Cardiac fibroblast (primary cell): Measurements from ENCODE around the gene DNAI1.

Experiments
- DNase-seq, 2 donors: peaks; one replicate each; pipeline versions ENCODE4 v3.0.0 to v3.0.0-alpha.2; 2010; ENCODE audit warnings: low read depth in 2 of 2
- H3K4me3 ChIP-seq, 2 donors: replicated peaks in 1 of 2; 1 replicate in 1 of 2; 2 replicates in 1 of 2; pipeline ENCODE4 v1.5.1; 2011; ENCODE audit warnings: low read depth in 2 of 2, low read length in 2 of 2, mild to moderate bottlenecking in 2 of 2, moderate library complexity in 1 of 2
- TF ChIP-seq, protein P1 (sequence below): IDR thresholded peaks from one replicate; pipeline ENCODE4 v1.5.1; 2011; ENCODE audit warnings: low read depth, mild to moderate bottlenecking, low read length, inconsistent platforms

The DNAI1 gene

DNA sequence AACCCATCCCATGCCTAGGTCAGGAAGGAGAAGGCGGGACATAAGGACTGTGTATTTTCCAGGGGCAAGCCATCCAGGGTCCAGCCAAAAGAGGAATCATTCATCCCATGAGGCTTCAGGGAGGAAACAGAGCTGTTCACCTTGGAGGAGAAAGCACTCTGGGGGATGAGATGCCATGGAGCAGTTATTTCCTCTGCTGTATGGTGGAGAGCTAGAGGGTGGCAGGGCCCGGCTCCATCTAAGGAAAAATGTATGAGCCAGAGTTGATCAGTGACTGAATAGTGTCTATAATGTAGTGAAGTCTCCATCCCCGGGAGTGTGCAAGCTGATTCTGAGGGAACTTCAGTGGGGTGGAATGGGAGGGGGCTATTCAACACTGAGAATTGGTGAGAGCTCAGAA lies 56.2 kb downstream of the DNAI1 start:
- TF ChIP-seq, protein P1, sequence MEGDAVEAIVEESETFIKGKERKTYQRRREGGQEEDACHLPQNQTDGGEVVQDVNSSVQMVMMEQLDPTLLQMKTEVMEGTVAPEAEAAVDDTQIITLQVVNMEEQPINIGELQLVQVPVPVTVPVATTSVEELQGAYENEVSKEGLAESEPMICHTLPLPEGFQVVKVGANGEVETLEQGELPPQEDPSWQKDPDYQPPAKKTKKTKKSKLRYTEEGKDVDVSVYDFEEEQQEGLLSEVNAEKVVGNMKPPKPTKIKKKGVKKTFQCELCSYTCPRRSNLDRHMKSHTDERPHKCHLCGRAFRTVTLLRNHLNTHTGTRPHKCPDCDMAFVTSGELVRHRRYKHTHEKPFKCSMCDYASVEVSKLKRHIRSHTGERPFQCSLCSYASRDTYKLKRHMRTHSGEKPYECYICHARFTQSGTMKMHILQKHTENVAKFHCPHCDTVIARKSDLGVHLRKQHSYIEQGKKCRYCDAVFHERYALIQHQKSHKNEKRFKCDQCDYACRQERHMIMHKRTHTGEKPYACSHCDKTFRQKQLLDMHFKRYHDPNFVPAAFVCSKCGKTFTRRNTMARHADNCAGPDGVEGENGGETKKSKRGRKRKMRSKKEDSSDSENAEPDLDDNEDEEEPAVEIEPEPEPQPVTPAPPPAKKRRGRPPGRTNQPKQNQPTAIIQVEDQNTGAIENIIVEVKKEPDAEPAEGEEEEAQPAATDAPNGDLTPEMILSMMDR: no peak
- DNase-seq: no peak
- no peak overlapping the region for H3K4me3 ChIP-seq

DNA sequence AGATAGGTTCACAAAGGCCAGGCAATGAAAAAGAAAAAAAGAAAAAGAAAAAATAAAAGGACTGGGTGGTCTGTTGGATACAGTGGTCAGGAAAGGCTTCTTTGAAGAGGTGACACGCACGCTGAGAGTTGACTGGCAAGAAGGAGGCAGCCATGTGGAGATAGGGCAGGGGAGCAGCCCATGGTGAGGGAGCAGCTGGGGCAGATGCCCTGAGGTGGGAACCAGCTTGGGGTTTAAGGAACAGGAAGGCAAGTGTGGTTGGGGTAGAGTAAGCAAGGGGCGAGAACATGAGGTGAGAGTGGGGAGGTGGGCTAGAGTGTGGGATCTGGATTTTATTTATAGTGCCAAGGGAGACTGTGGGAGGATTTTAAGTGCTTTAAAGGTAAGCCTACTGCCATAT lies 57.4 kb downstream of the DNAI1 start:
- DNase-seq: no peak

DNA sequence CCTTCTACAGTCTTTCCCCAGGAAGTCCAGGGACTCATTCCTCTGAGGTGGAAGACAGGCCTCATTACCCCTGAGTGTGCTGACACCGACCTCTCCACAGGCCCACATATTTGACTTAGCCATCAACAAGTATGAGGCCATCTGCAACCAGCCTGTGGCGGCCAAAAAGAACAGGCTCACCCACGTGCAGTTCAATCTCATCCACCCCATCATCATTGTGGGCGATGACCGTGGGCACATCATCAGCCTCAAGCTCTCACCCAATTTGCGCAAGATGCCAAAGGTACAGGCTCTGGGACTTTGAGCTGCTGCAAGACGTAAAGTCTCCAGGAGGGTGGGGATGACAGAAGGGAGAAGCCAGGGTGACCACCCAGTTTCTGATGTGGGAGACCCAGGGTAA lies 58.6 kb downstream of the DNAI1 start:
- TF ChIP-seq, protein P1: no peak
- H3K4me3 ChIP-seq: no peak overlapping the region
- DNase-seq: no peak

More for the DNA sequence above, 57.4 kb downstream of the DNAI1 start:
- no peak overlapping the region for H3K4me3 ChIP-seq
- TF ChIP-seq, protein P1: no peak

DNA sequence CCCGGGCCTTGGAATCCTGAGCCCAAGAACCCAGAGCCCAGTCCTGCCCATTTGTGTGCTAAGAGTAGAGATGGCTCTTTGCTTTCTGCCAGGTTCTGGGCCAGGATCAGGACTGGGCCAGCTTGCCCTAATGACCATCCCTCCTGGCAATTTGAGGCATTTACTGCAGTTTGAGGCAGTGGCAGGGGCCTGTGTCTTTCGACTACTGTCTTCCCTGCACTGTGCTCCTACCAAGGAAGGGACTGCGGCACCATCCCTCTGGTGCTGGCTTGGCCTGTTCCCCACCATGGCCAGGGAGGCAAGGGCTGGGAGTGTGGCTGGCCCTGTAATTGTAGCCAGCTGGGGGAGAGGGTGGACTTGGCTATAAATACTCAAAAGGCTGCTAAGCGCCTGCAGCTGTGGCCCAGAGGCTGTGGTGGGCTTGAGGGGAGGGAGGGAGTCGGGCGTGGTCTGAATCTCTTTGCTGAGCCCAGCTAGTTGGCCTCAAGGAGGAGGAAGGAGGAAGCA lies 59.6 kb downstream of the DNAI1 start:
- no peak for DNase-seq
- TF ChIP-seq, protein P1: no peak
- no peak overlapping the region for H3K4me3 ChIP-seq

DNA sequence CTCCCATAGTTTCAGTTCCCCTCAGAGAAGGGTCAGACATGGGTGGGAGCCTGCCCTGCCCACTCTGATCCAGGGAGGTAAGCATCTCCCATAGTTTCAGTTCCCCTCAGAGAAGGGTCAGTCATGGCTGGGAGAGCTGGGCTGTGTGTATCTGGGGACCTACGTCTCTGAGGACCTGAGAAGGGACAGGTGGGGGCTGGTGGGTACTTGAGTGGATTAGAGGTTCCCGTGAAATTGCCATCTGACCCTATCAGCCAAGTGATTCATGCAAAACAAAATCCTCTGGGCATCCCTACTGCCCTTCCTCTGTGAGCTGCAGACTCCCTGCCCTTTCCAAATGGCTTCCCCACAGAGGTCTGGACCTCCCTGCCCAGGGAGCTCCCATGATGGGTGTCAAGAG lies 60.3 kb downstream of the DNAI1 start:
- TF ChIP-seq, protein P1: no peak
- no peak for DNase-seq
- no peak overlapping the region for H3K4me3 ChIP-seq

DNA sequence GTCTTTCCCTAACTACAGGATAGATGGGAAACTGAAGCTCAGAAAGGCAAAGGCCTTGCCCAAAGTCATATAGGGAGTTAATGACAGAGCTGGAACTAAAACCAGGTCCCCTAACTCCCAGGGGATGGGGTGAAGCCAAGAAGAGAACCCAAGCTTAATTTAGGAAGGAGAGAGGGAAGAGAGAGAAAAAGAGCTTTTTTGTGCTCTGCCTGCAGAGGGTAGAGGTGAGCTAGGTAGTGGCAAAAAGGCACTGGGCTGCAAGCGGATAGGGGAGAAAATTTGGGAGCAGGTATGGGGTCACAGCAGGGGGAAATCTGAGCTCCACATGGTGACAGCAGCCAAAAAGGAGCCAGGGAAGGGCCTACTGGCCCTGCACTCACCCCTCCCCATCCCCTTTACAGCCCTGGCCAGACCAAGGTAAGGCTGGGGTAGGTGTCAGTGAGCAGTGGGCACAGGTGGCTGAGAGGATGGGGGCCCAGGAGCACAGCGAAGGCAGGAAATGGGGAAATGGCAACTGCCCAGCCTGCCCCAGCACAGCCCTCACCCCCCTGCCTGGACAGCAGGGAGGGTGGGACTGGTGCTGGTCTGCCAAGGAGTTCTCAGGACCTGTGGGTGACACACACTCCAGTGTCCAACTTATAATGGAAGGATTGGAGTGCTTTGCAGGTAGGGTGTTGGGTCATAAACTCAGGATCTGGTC lies 60.9 kb downstream of the DNAI1 start:
- no peak for DNase-seq
- H3K4me3 ChIP-seq: no peak overlapping the region
- TF ChIP-seq, protein P1: no peak

DNA sequence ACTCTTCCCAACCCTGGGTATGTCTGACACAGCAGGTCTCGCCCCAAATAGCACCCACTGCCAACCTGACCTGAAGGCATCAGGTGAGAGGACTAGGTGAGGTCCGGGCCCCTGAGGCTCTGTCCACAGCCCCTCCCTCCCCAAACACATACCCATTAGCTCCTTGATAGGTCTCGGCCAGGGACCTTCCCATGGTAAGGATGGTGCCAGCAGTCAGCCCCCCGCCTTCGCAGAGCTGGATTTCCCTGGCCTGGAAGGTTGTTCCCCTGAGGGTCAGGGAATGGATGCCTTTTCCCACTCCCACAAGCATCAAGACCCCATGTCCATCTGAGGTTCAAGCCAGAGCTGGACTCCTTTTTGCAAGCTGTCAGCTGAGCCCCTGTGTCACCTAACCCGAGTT lies 61.5 kb downstream of the DNAI1 start:
- TF ChIP-seq, protein P1: no peak
- H3K4me3 ChIP-seq: no peak overlapping the region
- DNase-seq: no peak
